Measurements from ENCODE around the gene MXRA7.
"Not testable (repeated sequence)": the region's sequence is repeated elsewhere in the genome, so short reads cannot be mapped to it uniquely, and the experiment has no call there.

Gene MXRA7

GRCh38 chr17:76645481-76645880, 65.3 kb downstream of the MXRA7 start:
- Histone ChIP-seq H3K4me1 (ENCODE audit: insufficient read depth, low read length) (peaks cover 9% of the 10 kb centered on the region), H3K9ac (ENCODE audit: low read depth, low read length) (no peak overlapping the region), H3K27me3 (ENCODE audit: insufficient read depth, low read length) (no peaks in the 10 kb centered on the region), H3K36me3 (ENCODE audit: insufficient read depth, low read length) (no peaks in the 10 kb centered on the region), H3K27ac (ENCODE audit: low read depth, low read length) (no peak overlapping the region), H3K9me3 (ENCODE audit: insufficient read depth, low read depth, low read length) (no peaks in the 10 kb centered on the region), H3K4me3 (ENCODE audit: low read length) (no peak overlapping the region)
- 74% methylated on average over 5 of the region's 5 CpGs for WGBS

DNA sequence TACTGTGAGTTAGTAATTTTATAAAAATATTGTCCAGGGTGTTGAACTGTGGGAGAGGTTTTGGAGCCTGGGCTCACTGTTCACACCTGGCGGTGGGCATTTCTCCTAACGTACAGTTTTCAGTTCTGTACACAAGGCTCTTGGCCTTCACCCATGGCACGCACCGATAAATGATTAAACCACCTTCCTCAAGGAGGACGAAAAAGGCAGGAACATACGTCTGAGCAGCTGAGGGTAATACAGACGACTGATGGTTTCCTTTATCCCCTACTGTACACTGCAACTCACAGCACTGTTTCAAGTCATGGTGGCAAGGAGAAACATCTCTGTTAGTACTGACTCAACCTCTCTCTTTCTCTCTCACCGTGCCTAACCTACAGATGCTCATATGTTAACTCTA, 65.8 kb downstream of the MXRA7 start:
- peaks cover 12% of the 10 kb centered on the region for H3K4me1 ChIP-seq (ENCODE audit: insufficient read depth, low read length)
- H3K4me3 ChIP-seq (ENCODE audit: low read length): no peak overlapping the region
- no peaks in the 10 kb centered on the region for H3K9me3 ChIP-seq (ENCODE audit: insufficient read depth, low read depth, low read length)
- H3K27me3 ChIP-seq (ENCODE audit: insufficient read depth, low read length): no peaks in the 10 kb centered on the region
- 94% methylated on average over 8 of the region's 8 CpGs for WGBS
- no peaks in the 10 kb centered on the region for H3K36me3 ChIP-seq (ENCODE audit: insufficient read depth, low read length)
- H3K27ac ChIP-seq (ENCODE audit: low read depth, low read length): no peak overlapping the region
- H3K9ac ChIP-seq (ENCODE audit: low read depth, low read length): no peak overlapping the region

DNA sequence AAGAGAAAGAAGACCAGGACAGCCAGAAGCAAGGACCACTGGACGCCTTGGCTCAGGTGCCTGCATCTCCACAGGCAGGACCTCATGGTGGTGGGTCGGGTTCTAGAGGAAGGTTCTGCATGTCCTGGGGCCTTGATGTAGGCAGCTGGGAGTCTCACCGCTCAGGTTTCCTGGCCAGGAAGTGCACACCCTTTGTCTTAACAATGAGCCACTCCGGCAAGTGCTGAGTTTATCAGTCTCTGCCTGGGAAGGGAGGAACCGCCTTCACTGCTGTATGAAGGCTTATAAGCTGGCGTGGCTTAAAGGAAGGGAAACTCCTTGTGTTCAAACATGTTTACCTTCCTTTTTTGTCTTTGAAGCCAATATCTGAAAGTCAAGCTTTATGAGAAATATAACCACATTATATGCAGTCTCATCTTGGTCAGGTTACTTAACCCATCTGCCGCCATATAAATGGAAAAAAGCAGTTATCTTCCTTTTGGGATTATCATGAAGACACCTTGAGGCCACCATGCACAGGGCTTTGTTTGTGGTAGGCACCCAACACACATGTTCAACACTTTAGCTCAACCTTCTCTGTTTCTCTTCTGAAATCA, 67.1 kb downstream of the MXRA7 start, which contains the start of gene ST6GALNAC1:
TSS of gene ST6GALNAC1 (minus strand) at position 205 of the 596 bp plus-strand sequence. CDS start at position 86, 119 bp downstream.
- H3K27ac ChIP-seq (ENCODE audit: low read depth, low read length): no peak within 1 kb of the TSS
- no peak within 1 kb of the TSS for H3K4me3 ChIP-seq (ENCODE audit: low read length)
- 87% methylated on average over 7 of the region's 7 CpGs for WGBS
- H3K4me1 ChIP-seq (ENCODE audit: insufficient read depth, low read length): peaks cover 15% of the 10 kb centered on the region
- no peaks in the 10 kb centered on the region for H3K27me3 ChIP-seq (ENCODE audit: insufficient read depth, low read length)
- H3K9me3 ChIP-seq (ENCODE audit: insufficient read depth, low read depth, low read length): no peaks in the 10 kb centered on the region
- H3K9ac ChIP-seq (ENCODE audit: low read depth, low read length): no peak within 1 kb of the TSS
- no peaks in the 10 kb centered on the region for H3K36me3 ChIP-seq (ENCODE audit: insufficient read depth, low read length)

DNA sequence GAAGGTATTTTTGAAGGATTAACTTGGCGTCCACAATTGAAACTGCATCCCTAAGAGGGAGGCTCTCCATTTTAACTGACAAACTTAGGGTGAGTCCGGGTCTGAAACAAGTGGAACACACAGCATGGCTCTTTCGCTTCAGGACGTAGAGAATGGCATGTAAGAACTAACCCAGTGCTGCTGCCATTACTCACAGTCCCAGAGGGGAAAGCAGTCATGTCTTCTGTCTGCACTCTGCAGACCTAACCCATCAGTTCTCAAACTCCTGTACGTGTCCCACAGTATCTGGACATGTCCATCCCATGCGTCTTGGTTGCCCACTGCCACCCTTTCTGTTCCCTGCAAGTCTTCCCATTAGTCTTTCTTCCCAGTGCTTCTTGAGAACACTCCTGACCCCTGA, 67.8 kb downstream of the MXRA7 start:
- peaks cover 15% of the 10 kb centered on the region for H3K4me1 ChIP-seq (ENCODE audit: insufficient read depth, low read length)
- no peak overlapping the region for H3K27ac ChIP-seq (ENCODE audit: low read depth, low read length)
- WGBS: 89% methylated on average over 6 of the region's 6 CpGs
- no peaks in the 10 kb centered on the region for H3K27me3 ChIP-seq (ENCODE audit: insufficient read depth, low read length)
- H3K9ac ChIP-seq (ENCODE audit: low read depth, low read length): no peak overlapping the region
- no peaks in the 10 kb centered on the region for H3K36me3 ChIP-seq (ENCODE audit: insufficient read depth, low read length)
- H3K4me3 ChIP-seq (ENCODE audit: low read length): no peak overlapping the region
- no peaks in the 10 kb centered on the region for H3K9me3 ChIP-seq (ENCODE audit: insufficient read depth, low read depth, low read length)

GRCh38 chr17:76642032-76642561, 68.7 kb downstream of the MXRA7 start:
- H3K4me3 ChIP-seq (ENCODE audit: low read length): no peak overlapping the region
- H3K9ac ChIP-seq (ENCODE audit: low read depth, low read length): no peak overlapping the region
- no peaks in the 10 kb centered on the region for H3K36me3 ChIP-seq (ENCODE audit: insufficient read depth, low read length)
- H3K4me1 ChIP-seq (ENCODE audit: insufficient read depth, low read length): peaks cover 19% of the 10 kb centered on the region
- 98% methylated on average over 3 of the region's 5 CpGs for WGBS
- no peaks in the 10 kb centered on the region for H3K9me3 ChIP-seq (ENCODE audit: insufficient read depth, low read depth, low read length)
- H3K27me3 ChIP-seq (ENCODE audit: insufficient read depth, low read length): no peaks in the 10 kb centered on the region
- no peak overlapping the region for H3K27ac ChIP-seq (ENCODE audit: low read depth, low read length)

GRCh38 chr17:76641501-76641900, 69.3 kb downstream of the MXRA7 start:
- H3K36me3 ChIP-seq (ENCODE audit: insufficient read depth, low read length): no peaks in the 10 kb centered on the region
- no peak overlapping the region for H3K4me3 ChIP-seq (ENCODE audit: low read length)
- peaks cover 19% of the 10 kb centered on the region for H3K4me1 ChIP-seq (ENCODE audit: insufficient read depth, low read length)
- no peak overlapping the region for H3K9ac ChIP-seq (ENCODE audit: low read depth, low read length)
- no peaks in the 10 kb centered on the region for H3K9me3 ChIP-seq (ENCODE audit: insufficient read depth, low read depth, low read length)
- H3K27me3 ChIP-seq (ENCODE audit: insufficient read depth, low read length): no peaks in the 10 kb centered on the region
- 76% methylated on average over 3 of the region's 3 CpGs for WGBS
- H3K27ac ChIP-seq (ENCODE audit: low read depth, low read length): no peak overlapping the region

DNA sequence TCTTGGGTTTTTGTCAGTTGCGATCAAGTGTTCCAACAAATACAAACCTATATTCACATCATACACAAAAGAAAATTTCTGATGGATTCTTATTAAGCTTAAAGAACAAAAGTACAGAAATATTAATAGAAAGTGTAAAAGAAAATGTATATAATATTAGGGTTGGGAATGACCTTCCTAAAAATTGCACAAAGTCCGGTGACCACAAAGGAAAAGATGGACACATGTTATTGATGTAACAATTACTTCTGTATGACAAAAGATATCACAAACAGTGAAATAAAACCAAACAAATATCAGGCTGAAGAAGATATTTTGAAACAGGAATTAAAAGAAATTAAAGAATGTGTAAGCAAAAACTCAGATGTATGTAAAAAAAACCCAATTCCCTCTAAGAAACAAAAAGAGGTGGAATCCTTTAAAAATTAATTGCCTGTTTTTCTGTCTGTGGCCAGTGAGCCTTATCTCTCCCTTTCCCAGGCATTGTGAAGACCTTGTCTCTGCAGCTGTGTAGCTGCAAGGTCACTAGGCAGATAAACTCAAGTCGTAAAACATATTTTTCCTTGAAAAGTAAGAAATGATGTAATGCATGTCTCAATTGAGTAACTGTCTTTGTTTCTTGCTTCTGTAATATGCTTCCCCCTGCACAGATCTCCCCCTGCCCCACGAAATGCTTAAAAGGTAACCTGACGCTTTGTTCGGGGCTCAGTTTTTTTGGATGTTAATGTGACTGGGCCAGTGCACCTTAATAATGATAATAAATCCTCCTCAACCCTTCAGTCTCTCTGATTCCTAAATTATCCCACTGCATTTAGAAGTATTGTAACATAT, 70.0 kb downstream of the MXRA7 start:
- Histone ChIP-seq H3K9me3 (ENCODE audit: insufficient read depth, low read depth, low read length) (no peaks in the 10 kb centered on the region), H3K4me3 (ENCODE audit: low read length) (no peak overlapping the region), H3K9ac (ENCODE audit: low read depth, low read length) (no peak overlapping the region), H3K27me3 (ENCODE audit: insufficient read depth, low read length) (no peaks in the 10 kb centered on the region), H3K4me1 (ENCODE audit: insufficient read depth, low read length) (peaks cover 19% of the 10 kb centered on the region), H3K27ac (ENCODE audit: low read depth, low read length) (no peak overlapping the region), H3K36me3 (ENCODE audit: insufficient read depth, low read length) (no peaks in the 10 kb centered on the region)
- WGBS: 92% methylated on average over 6 of the region's 6 CpGs

DNA sequence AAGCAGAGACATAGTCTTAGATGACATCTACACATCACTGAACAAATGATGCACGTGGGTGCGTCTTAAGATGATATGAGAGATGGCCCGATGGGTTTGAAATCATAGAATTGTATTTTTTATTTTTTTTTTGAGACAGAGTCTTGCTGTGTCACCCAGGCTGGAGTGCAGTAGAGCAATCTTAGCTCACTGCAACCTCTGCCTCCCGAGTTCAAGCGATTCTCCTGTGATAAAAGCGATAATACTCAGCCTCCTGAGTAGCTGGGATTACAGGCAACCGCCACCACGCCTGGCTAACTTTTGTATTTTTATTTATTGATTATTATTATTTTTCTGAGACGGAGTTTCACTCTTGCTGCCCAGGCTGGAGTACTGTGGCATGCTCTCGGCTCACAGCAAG, 72.5 kb downstream of the MXRA7 start:
- Histone ChIP-seq H3K36me3 (ENCODE audit: insufficient read depth, low read length) (no peaks in the 10 kb centered on the region), H3K9me3 (ENCODE audit: insufficient read depth, low read depth, low read length) (no peaks in the 10 kb centered on the region), H3K27ac (ENCODE audit: low read depth, low read length) (no peak overlapping the region), H3K4me3 (ENCODE audit: low read length) (no peak overlapping the region), H3K9ac (ENCODE audit: low read depth, low read length) (no peak overlapping the region), H3K27me3 (ENCODE audit: insufficient read depth, low read length) (no peaks in the 10 kb centered on the region), H3K4me1 (ENCODE audit: insufficient read depth, low read length) (peaks cover 19% of the 10 kb centered on the region)
- WGBS: 95% methylated on average over 8 of the region's 10 CpGs

DNA sequence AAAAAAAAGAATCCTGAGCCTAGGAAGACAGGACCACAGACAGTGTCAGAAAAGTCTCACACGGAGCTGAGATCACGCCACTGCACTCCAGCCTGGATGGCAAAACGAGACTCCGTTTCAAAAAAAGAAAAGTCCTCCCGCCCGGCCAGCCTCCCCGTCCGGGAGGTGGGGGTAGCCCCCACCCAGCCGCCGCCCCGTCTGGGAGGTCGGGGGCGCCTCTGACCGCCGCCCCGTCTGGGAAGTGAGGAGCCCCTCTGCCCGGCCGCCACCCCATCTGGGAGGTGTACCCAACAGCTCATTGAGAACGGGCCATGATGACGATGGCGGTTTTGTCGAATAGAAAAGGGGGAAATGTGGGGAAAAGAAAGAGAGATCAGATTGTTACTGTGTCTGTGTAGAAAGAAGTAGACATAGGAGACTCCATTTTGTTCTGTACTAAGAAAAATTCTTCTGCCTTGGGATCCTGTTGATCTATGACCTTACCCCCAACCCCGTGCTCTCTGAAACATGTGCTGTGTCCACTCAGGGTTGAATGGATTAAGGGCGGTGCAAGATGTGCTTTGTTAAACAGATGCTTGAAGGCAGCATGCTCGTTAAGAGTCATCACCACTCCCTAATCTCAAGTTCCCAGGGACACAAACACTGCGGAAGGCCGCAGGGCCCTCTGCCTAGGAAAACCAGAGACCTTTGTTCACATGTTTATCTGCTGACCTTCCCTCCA, 74.1 kb downstream of the MXRA7 start:
- H3K36me3 ChIP-seq (ENCODE audit: insufficient read depth, low read length); H3K27ac ChIP-seq (ENCODE audit: low read depth, low read length); H3K9me3 ChIP-seq (ENCODE audit: insufficient read depth, low read depth, low read length); H3K27me3 ChIP-seq (ENCODE audit: insufficient read depth, low read length); H3K4me3 ChIP-seq (ENCODE audit: low read length); H3K9ac ChIP-seq (ENCODE audit: low read depth, low read length): not testable (repeated sequence)
- H3K4me1 ChIP-seq (ENCODE audit: insufficient read depth, low read length): peaks cover 24% of the 10 kb centered on the region
- 89% methylated on average over 20 of the region's 27 CpGs for WGBS

GRCh38 chr17:76635659-76636360, 75.0 kb downstream of the MXRA7 start:
- 96% methylated on average over 7 of the region's 8 CpGs for WGBS
- no peak overlapping the region for H3K4me3 ChIP-seq (ENCODE audit: low read length)
- no peak overlapping the region for H3K27ac ChIP-seq (ENCODE audit: low read depth, low read length)

More at GRCh38 chr17:76635659-76636360, 75.0 kb downstream of the MXRA7 start:
- H3K27me3 ChIP-seq (ENCODE audit: insufficient read depth, low read length): no peaks in the 10 kb centered on the region
- H3K4me1 ChIP-seq (ENCODE audit: insufficient read depth, low read length): peaks cover 17% of the 10 kb centered on the region
- no peaks in the 10 kb centered on the region for H3K9me3 ChIP-seq (ENCODE audit: insufficient read depth, low read depth, low read length)
- no peak overlapping the region for H3K9ac ChIP-seq (ENCODE audit: low read depth, low read length)
- no peaks in the 10 kb centered on the region for H3K36me3 ChIP-seq (ENCODE audit: insufficient read depth, low read length)

Measured in HUES64 (cell line).